AG04450 (cell line): ENCODE results near the gene GIMAP7. TPM values are rescaled to one million over a fixed set of nuclear protein-coding genes. Genes with fewer than 3 reads are reported as not detected.
"Not testable (repeated sequence)": the region's sequence is repeated elsewhere in the genome, so short reads cannot be mapped to it uniquely, and the experiment has no call there.

Experiments used
- CTCF ChIA-PET: fragments of 300-600, 350-600 bp; formaldehyde crosslinking; extraction: SDS; loops from one replicate; lab custom pipeline; 2022; ENCODE audit warnings: antibody characterized with exemption, inconsistent platforms; lab: Charles Lee
- POLR2A ChIA-PET: fragments of 350-600 bp; formaldehyde crosslinking; extraction: SDS; loops from one replicate; lab custom pipeline; 2021; ENCODE audit warnings: antibody characterized with exemption, inconsistent platforms; lab: Yijun Ruan, JAX
- DNase-seq: peaks from one replicate; pipeline ENCODE4 v3.0.0-alpha.2; 2011; ENCODE audit warnings: low read depth, low spot score
- H3K27ac ChIP-seq: one replicate; pipeline ENCODE4 v1.5.1; 2012; ENCODE audit warnings: low read depth, low read length, control low read depth
- H3K27me3 ChIP-seq: one replicate; pipeline ENCODE4 v1.6.0; 2012; ENCODE audit warnings: low read length; ENCODE audit not compliant: control insufficient read depth, insufficient read depth
- H3K4me3 ChIP-seq: 2 replicates; pipeline ENCODE4 v1.5.1; 2011; ENCODE audit warnings: mild to moderate bottlenecking, low read depth, low read length, control low read depth
- H3K9me3 ChIP-seq: 2 replicates; pipeline ENCODE4 v1.5.1; 2012; ENCODE audit warnings: low read length; ENCODE audit not compliant: control insufficient read depth, insufficient read depth
- polyA plus RNA-seq: library from polyadenylated mRNA; depleted of rRNA; stranded (reverse); fragments of >200 nt; gene quantifications from 2 replicates; pipeline ENCODE4 v1.2.3, GENCODE V29; 2011
- TF ChIP-seq, protein P1 (sequence below): IDR thresholded peaks from 2 replicates; pipeline ENCODE4 v1.5.1; 2011; ENCODE audit warnings: low read depth, low read length, control low read depth, inconsistent platforms

Gene GIMAP7
- polyA plus RNA-seq, 1 experiment = not detected

DNA sequence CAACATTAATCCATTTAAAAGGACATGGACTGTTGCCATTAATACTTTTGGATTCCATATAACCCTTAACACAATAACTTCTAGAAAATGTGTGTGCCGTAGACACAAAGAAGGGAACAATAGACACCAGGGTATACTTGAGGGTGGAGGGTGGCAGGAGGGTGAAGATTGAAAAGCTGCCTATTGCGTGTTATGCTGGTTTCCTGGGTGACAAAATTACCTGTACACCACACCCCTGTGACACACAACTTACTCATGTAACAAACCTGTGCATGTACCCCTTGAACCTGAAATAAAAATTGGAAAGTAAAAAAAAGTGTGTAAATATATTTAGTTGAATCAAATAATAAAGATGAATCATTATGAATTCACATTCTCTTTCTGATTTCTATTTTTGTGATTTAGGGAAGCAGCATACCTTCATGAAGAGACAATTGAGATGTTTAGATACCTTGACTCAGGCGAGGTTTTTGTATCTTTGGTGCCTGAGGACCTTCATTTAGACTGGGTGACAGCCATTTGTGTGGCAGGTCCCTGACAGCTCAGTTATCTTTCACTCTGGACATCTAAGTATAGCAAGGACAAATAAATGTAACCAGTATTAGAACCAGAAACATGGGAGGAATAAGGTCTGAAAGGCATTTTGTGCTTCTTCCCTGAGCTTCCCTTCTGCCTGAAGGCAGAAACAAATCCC lies 35.5 kb upstream of the GIMAP7 start:
- DNase-seq = no peak
- no peak overlapping the region for H3K4me3 ChIP-seq
- TF ChIP-seq, protein P1, sequence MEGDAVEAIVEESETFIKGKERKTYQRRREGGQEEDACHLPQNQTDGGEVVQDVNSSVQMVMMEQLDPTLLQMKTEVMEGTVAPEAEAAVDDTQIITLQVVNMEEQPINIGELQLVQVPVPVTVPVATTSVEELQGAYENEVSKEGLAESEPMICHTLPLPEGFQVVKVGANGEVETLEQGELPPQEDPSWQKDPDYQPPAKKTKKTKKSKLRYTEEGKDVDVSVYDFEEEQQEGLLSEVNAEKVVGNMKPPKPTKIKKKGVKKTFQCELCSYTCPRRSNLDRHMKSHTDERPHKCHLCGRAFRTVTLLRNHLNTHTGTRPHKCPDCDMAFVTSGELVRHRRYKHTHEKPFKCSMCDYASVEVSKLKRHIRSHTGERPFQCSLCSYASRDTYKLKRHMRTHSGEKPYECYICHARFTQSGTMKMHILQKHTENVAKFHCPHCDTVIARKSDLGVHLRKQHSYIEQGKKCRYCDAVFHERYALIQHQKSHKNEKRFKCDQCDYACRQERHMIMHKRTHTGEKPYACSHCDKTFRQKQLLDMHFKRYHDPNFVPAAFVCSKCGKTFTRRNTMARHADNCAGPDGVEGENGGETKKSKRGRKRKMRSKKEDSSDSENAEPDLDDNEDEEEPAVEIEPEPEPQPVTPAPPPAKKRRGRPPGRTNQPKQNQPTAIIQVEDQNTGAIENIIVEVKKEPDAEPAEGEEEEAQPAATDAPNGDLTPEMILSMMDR = no peak
- no peaks in the 10 kb centered on the region for H3K27me3 ChIP-seq
- no peak overlapping the region for H3K27ac ChIP-seq
- H3K9me3 ChIP-seq = peaks cover 3% of the 10 kb centered on the region
- ChIA-PET CTCF (interaction anchor here (1.1 kb wide), 1 partner anchor 30 kb away, joined by 3 read pairs; no protein-coding TSS in a partner anchor), POLR2A (no interaction called here)

GRCh38 chr7:150481186-150481920 lies 33.3 kb upstream of the GIMAP7 start:
- TF ChIP-seq, protein P1 = no peak
- Histone ChIP-seq H3K27me3 (no peaks in the 10 kb centered on the region), H3K9me3 (peaks cover 7% of the 10 kb centered on the region), H3K4me3 (no peak overlapping the region), H3K27ac (no peak overlapping the region)
- DNase-seq = no peak
- CTCF ChIA-PET = no interaction called here
- POLR2A ChIA-PET = no interaction called here

GRCh38 chr7:150481922-150482321 lies 32.8 kb upstream of the GIMAP7 start:
- CTCF ChIA-PET = no interaction called here
- Histone ChIP-seq H3K27me3 (no peaks in the 10 kb centered on the region), H3K9me3 (peaks cover 10% of the 10 kb centered on the region), H3K27ac (no peak overlapping the region), H3K4me3 (no peak overlapping the region)
- no peak for DNase-seq
- POLR2A ChIA-PET = no interaction called here
- TF ChIP-seq, protein P1 = no peak

DNA sequence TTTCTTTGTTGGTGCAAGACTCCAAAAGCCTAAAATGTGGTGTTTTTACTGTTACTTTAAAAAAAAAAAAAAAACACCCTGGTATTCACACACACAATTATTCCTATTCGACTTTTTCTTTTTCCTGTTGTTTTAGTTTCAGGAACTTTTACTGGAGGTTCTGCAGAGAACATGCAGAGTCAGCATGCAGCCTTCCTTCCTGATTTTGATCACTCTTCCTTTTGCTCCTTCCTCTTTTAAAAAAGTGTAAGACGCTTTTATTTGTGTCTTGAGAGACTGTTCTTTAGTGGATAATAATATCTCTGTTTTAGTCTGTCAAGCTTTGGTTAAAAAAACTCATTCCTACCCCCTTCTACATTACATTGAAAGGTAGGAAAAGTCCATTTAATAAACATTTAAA lies 31.2 kb upstream of the GIMAP7 start:
- H3K9me3 ChIP-seq, POLR2A ChIA-PET, H3K27ac ChIP-seq, CTCF ChIA-PET, H3K27me3 ChIP-seq, H3K4me3 ChIP-seq, DNase-seq: not testable (repeated sequence)

DNA sequence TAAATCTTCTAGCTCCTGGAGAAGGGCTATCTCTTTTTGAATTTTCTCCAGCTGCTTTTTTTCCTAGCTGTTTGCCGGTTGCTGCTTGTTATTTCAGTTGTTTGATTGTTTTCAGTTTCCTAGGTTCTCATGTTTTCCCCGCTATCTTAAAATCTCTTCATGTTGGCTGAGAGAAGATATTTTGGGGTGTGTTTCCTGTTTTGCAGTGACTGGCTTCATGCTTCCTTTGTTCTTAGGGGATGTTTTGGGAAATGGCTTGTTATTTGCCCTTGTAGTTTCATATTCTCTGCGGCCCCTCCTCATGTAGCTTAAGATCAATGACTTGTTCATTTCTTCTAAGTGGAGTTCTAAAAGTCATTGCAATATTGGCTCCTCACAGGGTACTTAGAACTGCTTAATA lies 30.6 kb upstream of the GIMAP7 start:
- H3K9me3 ChIP-seq, DNase-seq, H3K4me3 ChIP-seq, POLR2A ChIA-PET, H3K27ac ChIP-seq, CTCF ChIA-PET, H3K27me3 ChIP-seq: not testable (repeated sequence)

DNA sequence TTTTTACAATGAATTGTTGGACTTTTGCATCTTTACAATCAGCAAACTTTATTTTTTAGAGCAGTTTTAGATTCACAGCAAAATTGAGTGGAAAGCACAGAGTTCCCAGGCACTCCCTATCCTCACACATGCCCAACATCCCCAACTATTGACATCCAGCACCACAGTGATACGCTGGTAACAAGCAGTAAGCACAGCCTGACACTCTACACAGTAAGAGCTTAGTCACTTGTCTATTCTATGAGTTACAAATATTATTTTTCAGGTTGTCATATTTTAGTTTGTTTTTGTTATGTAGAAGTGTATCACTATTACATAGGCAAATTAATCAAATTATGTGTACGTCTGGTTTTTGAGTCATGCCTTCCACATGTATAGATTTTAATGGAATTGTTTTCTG lies 27.0 kb upstream of the GIMAP7 start:
- TF ChIP-seq, protein P1 = no peak
- H3K27me3 ChIP-seq = no peaks in the 10 kb centered on the region
- no peak for DNase-seq
- H3K27ac ChIP-seq = no peak overlapping the region
- ChIA-PET CTCF (no interaction called here), POLR2A (no interaction called here)
- H3K4me3 ChIP-seq = no peak overlapping the region
- peaks cover 7% of the 10 kb centered on the region for H3K9me3 ChIP-seq
